NCI-H524 (cell line): ENCODE data around the gene DGCR6L.
"Not testable (repeated sequence)": the region's sequence is repeated elsewhere in the genome, so short reads cannot be mapped to it uniquely, and the experiment has no call there.

Experiments
- DNase-seq, 2 experiments: peaks; one replicate each; lab custom pipeline; 2025; lab: John Stamatoyannopoulos, UW

Gene DGCR6L

DNA sequence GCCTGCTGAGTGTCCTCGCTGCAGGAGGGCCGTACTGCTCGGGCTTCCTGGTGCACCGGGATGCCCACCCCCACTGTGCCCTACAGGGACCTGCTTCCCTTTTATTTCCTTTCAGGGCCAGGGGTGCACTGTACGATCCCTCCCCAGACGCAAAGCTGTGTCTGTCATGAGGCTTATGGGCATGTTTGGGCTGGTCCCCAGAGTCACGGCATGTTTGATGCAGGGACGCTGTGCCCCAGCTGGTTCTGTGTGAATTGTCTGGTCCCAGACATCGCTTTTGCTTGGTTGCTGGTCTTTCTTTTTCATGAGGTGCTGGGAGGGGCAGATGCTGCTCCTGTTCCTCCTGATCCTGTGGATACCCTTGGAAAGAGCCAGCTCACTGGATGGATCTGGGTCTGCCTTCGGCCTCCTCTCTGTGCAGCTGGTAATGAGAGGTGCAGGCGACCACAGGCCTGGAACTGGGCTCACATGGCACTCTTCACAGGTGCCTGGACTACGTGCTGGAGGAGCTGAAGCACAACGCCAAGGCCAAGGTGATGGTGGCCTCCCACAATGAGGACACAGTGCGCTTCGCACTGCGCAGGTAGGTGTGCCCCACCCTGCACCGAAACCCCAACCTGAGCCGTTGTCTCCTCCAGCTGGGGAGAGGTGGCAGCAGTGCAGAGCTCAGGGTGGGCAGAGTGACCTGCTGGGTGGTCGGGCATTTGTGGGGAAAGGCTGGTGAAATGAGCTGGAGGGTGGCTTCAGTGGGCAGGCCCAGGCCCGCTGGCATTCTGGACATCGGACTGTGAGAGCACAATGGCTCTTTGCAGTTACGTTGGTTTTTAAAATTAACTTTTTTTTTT is 10.8 kb downstream of the DGCR6L start:
- not testable (repeated sequence) for DNase-seq

- not testable (repeated sequence) for DNase-seq
These were observed 12.1 kb downstream of the DGCR6L start for GRCh38 chr22:20307448-20308447.

- not testable (repeated sequence) for DNase-seq
These were observed 13.0 kb downstream of the DGCR6L start for GRCh38 chr22:20306646-20307447.

DNA sequence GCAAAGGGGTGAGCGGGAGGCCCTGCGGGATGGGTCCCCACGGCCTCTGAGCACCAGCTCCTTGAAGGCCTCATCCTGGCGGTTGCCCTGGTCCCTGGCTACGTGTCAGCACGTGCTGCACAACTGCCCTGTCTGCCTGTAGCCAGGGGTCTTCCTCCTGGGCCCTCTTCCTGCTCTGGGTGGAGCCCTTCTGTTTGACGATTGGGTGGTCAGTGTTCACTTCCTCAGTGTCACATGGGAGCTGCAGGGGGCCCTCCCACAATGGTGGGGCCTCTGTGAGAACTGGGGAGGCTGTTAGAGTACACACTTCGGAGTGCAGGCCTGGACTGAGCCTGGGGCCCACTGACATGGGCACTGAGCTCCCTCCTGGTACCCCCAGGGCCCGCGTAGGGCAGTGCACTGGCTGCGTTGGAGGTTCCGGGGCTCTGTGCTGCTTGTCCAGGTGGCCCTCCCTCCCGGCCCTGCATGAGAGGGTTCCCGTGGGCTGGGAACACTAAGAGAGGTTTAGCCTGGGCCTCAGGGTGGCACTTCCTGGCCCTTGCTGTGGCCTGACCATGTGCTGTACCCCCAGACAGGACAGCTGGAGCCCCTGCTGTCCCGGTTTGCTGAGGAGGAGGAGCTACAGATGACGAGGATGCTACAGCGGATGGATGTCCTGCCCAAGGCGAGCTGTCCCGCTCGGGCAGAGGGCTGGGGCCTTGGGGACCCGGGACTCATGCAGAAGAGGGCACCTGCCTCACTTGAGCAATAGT is 13.8 kb downstream of the DGCR6L start:
- DNase-seq = no peak

DNA sequence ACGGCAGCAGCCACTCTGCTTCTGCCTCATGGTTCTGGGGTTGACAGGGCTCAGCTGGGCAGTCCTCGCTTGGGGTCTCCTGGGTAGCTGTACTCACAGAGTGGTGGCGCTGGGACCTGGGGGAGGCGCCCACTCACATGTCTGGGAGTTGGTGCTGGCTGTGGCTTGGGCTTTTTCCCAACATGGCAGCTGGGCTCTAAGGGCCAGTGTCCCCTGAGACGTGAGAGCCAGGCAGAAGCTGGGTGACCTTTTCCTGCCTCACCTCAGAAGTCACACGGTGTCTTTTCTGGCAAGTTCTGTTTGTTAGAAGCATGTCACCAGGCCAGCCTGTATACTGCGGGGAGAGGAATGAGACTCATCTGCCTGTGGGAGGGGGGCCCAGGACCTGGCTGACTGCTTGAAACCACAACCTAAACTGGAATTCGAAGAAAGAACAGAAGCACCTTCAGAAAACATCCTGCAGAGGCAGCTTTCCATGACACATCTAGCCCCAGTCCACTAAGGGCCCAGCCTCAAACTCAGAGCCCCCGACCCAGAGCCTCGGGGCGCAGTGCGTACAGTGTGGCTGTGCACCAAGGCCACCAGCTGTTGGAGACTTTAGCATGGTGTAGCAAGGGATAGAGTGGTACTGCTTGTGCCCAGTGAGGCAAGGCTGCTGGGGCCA is 14.5 kb downstream of the DGCR6L start:
- not testable (repeated sequence) for DNase-seq

DNA sequence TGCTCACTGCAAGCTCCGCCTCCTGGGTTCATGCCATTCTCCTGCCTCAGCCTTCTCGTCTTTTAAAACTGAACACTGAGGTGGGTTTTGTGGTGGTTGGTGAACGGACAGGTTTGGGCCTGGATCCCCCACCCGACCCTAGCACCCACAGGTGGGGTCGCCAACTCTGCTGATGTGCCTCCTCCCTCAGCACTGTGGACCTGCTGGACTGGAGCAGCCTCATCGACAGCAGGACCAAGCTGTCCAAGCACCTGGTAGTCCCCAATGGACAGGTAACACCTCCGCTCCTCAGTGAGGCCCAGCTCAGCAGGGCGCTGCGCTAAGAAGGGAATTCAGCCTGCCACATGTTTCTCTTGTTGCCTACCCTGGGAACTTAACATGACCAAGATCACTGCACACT is 15.2 kb downstream of the DGCR6L start:
- DNase-seq = no peak

- DNase-seq = not testable (repeated sequence)
These were observed 16.7 kb downstream of the DGCR6L start for GRCh38 chr22:20303229-20303534.

DNA sequence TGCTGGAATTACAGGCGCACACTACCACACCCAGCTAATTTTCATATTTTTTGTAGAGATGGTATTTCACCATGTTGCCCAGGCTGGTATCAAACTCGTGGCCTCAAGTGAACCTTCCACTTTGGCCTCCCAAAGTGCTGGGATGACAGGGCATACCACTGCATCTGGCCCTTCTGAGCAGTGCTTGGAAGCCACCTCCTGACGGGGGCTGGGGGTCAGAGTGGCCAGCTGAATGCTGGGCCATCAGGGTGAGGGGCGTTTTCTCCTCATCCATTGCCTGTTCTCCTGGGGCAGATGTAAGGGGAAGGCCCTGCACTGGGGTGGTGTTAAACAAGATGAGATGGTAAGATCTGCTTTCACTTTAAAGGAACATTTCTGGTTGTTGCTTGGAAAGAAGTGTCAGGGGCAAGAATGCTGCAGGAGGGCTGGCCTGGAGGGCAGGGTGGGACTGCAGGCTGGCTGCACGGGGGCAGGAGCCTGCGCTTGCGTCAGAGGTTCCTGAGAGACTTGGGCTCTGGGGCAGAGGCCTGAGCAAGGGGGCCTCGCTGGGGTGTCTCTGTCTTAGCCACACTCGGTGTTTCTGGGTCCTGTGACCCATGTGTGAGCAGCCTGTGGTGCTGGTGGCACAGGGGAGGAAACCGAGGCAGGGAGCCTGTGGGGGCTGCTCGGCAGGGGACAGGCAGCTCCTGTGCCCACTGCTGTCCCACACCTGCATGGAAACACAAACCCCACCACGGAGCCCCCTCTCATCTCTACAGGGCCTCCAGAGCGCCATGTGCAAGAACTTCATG is 17.2 kb downstream of the DGCR6L start:
- DNase-seq = no peak

DNA sequence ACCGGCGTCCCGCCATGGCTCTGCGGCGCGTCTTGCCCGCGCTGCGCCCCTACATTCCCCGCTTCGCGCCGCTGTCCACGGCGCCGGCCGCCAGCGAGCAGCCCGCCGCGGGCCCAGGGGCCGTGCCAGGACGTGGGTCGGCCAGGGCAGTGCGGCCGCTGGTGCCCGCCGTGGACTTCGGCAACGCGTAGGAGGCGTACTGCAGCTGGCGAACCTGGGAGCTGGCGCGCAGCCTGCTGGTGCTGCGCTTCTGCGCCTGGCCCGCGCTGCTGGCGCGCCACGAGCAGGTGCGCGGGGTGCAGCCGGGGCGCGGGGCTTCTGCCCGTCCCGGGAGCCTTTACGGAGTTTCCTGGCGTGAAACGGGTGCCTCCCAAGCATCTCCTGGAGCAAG is 20.1 kb downstream of the DGCR6L start:
- peak in 1 of 2 experiments; percentile 59 for DNase-seq

DNA sequence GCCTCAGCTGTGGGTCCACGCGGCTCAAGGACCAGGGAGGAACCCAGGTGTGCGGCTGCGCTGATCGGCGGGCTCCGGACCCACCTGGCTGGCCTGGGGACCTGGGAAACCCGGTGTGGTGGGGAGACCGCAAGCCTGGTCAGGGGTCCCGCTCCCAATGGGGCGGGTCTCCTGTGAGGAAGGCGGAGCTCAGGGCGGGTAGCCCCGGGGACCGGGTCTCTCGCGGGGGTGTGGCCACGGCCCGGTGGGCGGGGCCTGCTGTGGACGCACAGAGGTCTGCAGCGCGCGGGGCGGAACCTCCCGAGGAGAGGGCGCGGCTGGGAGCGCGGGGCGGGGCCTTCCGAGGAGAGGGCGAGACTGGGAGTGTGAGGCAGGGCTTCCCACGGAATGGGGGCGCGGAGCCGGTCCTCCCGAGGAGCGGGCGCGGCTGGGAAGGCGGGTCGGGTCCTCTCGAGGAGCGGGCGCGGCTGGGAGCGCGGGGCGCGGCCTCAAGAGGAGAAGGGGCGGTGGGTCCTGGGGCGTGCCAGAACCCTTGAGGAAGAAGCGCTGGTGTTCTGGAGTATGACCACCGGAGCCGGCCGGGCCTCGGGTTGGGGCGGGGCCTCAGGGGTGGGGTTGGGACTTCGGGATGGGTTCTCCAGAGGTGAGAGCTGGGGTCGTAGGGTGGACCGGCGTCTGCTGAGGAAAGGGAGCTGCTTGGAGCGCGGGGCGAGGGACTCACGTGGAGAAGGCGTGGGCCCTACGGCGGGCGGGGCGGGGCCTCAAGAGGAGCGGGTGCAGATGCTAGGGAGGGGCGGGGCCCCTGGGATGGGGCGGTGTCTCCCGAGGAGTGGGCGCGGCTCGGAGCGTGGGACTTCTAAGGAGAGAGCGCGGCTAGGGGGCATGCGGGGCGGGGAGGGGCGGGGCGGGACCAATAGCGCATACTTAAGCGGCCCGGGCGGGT is 20.8 kb downstream of the DGCR6L start:
- peak; percentile 72 to 83 for DNase-seq

- DNase-seq = no peak
These were observed 21.6 kb downstream of the DGCR6L start for GRCh38 chr22:20298110-20298802.

GRCh38 chr22:20297414-20298109 is 22.3 kb downstream of the DGCR6L start:
- no peak for DNase-seq

GRCh38 chr22:20296598-20296997 is 23.3 kb downstream of the DGCR6L start:
- DNase-seq = no peak

DNA sequence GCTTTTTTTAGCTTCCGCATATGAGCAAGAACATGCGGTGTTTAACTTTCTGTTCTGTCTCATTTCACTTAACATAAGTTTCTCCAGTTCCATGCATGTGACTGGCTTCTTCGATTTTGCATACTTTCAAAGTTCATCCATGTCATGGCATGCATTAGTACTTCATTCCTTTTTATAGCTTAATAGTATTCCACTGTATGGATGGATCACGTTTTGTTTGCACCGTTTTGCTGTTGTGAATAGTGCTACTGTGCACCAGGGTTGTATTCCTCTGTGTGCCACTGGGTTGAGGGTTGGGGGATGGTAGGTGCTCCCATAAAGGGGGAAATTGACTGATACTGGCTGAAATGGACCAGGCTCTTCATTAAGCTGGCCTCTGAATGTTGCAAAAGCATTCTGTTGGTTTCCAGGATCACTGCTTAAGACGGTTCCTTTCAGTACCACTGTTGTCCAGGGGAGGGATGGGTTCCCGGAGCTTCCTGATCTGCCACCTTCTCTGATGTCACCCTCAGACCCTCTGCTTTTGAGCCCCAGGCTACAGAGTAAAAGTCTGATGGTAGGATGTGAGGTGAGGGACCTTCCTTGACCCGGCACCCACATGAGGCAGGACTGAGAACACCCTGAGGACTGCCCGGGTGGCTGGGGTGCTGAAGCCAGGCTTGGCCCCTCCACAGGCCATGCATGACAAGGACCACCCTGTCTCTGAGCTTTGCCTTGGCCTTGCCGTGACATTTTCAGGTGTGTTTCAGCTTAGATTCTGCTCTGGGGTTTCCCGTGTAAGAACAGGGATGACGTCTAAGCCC is 24.4 kb downstream of the DGCR6L start:
- no peak for DNase-seq

DNA sequence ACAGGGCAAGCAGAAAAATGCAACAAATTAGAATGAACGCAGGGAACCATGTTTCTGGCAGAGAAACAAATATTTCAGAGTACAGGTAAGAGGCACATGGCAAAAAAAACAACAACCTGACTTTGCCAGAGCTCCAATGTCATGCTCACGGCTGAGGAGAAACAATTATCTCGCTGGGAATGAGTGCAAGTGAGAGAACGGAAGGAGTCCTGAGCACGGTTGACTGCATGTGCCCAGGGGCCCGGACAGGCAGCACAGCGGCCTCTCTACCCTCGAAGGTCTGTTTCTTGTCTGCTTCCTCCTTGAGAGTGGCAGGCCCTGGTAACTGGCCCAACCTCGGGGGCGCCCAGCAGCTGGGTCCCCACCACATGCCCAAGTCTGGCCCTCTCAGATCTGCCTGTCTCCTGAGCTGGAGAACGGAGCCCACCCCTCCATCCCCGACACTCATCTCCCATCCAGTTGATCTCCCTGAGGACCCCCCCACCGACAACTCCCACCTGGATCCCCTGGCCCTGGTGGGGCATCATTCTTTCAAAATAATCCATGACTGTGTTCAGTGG is 27.1 kb downstream of the DGCR6L start:
- DNase-seq = no peak

DNA sequence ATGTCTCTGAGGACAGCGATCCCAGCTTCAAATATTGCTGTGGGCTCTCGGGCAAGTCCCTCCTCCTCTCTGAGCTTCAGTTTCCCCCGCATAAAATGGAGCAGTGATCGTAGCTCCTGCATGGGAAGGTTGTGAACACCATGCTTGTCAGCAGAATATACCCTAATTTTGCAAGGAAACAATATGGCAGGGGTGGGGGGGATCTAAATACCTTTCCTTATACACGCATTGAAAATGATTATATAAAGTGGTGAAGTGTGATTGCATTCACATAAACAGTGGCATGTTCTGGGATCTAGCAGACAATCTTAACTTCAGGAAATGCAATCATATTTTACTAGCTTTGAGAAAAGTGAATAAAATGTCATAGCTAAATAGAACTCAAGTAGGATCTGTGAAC is 27.8 kb downstream of the DGCR6L start:
- DNase-seq = no peak
